ENCODE results near the gene ZNF391. TPM values are rescaled to one million over a fixed set of nuclear protein-coding genes. Genes with fewer than 3 reads are reported as not detected.

Gene ZNF391
- total RNA-seq, 1 experiment from 2014 or later: 1.1 TPM

DNA sequence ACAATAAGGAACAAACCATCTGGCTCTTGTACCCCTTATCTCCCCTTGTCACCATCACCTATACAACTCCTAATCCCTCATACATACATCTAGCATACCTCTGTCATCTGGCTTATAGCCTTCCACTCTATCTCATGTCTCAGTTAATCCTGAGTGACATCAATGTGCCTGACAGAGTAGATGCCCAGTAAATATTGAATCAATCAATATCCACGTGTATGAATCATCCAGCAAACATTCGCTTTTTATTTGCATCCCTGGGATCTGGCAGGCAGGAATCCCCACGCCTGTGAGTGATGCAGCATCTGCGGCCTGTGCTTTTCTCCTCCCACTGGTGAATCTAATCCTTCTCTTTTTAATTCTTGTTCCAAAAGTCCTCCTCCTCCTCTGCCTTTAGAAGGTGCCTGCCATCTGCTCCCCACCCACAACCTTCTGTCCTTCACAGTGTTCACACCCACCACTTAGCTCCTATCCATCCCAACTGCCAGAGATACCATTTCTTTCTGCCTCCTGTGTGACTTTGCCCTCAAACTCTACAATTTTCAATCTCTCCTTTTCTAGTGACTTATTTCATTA, 37.6 kb downstream of the ZNF391 start:
- ChIA-PET CTCF (no interaction called here), RAD21 (ENCODE audit: low non-redundant PET in 1 of 2, low total read pairs in 2 of 2, uncharacterized antibody in 2 of 2, unreplicated experiment in 2 of 2) (no interaction called here), POLR2A (no interaction called here)
- Histone ChIP-seq H3K9me3 (ENCODE audit: control insufficient read depth in 1 of 2, insufficient read depth in 1 of 2, low read depth in 1 of 2, low read length in 2 of 2) (no peaks in the 10 kb centered on the region; a peak in 2 of 4 replicates), H2AFZ (ENCODE audit: low read depth, low read length, poor library complexity, severe bottlenecking) (no peak overlapping the region), H3K9me2 (ENCODE audit: insufficient read depth) (no peaks in the 10 kb centered on the region), H3K4me2 (ENCODE audit: low read length) (no peak overlapping the region), H3K36me3 (ENCODE audit: control insufficient read depth in 1 of 2, insufficient read depth in 2 of 2, low read length in 2 of 2) (no peaks in the 10 kb centered on the region), H4K20me1 (ENCODE audit: insufficient read depth) (no peaks in the 10 kb centered on the region), H3K79me2 (ENCODE audit: insufficient read depth, low read length) (no peaks in the 10 kb centered on the region), H3K27ac (ENCODE audit: low read depth, low read length) (no peak overlapping the region), H3K4me3 (replicated peaks in 1 of 2; ENCODE audit: low read depth in 1 of 2, low read length in 2 of 2) (no peak overlapping the region), H3K9ac (ENCODE audit: low read length) (no peak overlapping the region), H3K27me3 (ENCODE audit: insufficient read depth, low read length) (no peaks in the 10 kb centered on the region), H3K4me1 (ENCODE audit: control insufficient read depth in 1 of 2, insufficient read depth in 2 of 2, low read length in 2 of 2) (peaks cover 0 to 5% of the 10 kb centered on the region in 2 experiments; a peak in 1 of 4 replicates)
- BruUV-seq (replicated peaks): no TSS peak
- ATAC-seq: no peak
- TF ChIP-seq POLR2A (IDR thresholded peaks at IDR 0.05; ENCODE audit: borderline replicate concordance, extremely low read depth, insufficient read depth, insufficient read length): no peak
- no peak for TF ChIP-seq EZH2 (IDR thresholded peaks at IDR 0.05)
- TF ChIP-seq, protein P1, sequence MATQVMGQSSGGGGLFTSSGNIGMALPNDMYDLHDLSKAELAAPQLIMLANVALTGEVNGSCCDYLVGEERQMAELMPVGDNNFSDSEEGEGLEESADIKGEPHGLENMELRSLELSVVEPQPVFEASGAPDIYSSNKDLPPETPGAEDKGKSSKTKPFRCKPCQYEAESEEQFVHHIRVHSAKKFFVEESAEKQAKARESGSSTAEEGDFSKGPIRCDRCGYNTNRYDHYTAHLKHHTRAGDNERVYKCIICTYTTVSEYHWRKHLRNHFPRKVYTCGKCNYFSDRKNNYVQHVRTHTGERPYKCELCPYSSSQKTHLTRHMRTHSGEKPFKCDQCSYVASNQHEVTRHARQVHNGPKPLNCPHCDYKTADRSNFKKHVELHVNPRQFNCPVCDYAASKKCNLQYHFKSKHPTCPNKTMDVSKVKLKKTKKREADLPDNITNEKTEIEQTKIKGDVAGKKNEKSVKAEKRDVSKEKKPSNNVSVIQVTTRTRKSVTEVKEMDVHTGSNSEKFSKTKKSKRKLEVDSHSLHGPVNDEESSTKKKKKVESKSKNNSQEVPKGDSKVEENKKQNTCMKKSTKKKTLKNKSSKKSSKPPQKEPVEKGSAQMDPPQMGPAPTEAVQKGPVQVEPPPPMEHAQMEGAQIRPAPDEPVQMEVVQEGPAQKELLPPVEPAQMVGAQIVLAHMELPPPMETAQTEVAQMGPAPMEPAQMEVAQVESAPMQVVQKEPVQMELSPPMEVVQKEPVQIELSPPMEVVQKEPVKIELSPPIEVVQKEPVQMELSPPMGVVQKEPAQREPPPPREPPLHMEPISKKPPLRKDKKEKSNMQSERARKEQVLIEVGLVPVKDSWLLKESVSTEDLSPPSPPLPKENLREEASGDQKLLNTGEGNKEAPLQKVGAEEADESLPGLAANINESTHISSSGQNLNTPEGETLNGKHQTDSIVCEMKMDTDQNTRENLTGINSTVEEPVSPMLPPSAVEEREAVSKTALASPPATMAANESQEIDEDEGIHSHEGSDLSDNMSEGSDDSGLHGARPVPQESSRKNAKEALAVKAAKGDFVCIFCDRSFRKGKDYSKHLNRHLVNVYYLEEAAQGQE (IDR thresholded peaks at IDR 0.05; ENCODE audit: low read depth): no peak
- no peak for TF ChIP-seq SIN3A (IDR thresholded peaks at IDR 0.05; ENCODE audit: low read depth)
- no peak for TF ChIP-seq TCF7L2 (IDR thresholded peaks at IDR 0.05; ENCODE audit: borderline replicate concordance, extremely low read depth, insufficient read depth, insufficient read length)
- no peak for TF ChIP-seq ATF3 (IDR thresholded peaks at IDR 0.05)
- no peak for TF ChIP-seq ELF1 (IDR thresholded peaks at IDR 0.05; ENCODE audit: borderline replicate concordance, low read depth)
- TF ChIP-seq MAX (IDR thresholded peaks at IDR 0.05): no peak
- TF ChIP-seq CTCF (IDR thresholded peaks at IDR 0.05 in 2 of 3, conservative IDR thresholded peaks at IDR 0.05 in 1 of 3; ENCODE audit: borderline replicate concordance in 1 of 3, insufficient read depth in 1 of 3, low read depth in 2 of 3, low read length in 2 of 3): no peak
- TF ChIP-seq, protein P2, sequence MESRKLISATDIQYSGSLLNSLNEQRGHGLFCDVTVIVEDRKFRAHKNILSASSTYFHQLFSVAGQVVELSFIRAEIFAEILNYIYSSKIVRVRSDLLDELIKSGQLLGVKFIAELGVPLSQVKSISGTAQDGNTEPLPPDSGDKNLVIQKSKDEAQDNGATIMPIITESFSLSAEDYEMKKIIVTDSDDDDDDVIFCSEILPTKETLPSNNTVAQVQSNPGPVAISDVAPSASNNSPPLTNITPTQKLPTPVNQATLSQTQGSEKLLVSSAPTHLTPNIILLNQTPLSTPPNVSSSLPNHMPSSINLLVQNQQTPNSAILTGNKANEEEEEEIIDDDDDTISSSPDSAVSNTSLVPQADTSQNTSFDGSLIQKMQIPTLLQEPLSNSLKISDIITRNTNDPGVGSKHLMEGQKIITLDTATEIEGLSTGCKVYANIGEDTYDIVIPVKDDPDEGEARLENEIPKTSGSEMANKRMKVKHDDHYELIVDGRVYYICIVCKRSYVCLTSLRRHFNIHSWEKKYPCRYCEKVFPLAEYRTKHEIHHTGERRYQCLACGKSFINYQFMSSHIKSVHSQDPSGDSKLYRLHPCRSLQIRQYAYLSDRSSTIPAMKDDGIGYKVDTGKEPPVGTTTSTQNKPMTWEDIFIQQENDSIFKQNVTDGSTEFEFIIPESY (IDR thresholded peaks at IDR 0.05; ENCODE audit: extremely low read depth, insufficient replicate concordance, low read length): no peak
- TF ChIP-seq EZH2phosphoT487 (IDR thresholded peaks at IDR 0.05; ENCODE audit: borderline replicate concordance): no peak
- no peak for TF ChIP-seq CEBPB (IDR thresholded peaks at IDR 0.05; ENCODE audit: low read depth)
- TF ChIP-seq ZFX (IDR thresholded peaks at IDR 0.05): no peak
- DNase-seq (ENCODE audit: low read depth, low spot score): no peak
- intact Hi-C loops (cut with micrococcal nuclease): no loop called here
